Endothelial cell of umbilical vein (primary cell): ENCODE data around the gene SHISA6. TPM values are rescaled to one million over a fixed set of nuclear protein-coding genes. Genes with fewer than 3 reads are reported as not detected.

Experiments used
- BruUV-seq: library from RNA; stranded (reverse); fragments of 400-500 nt; replicated peaks from 2 replicates; lab custom pipeline; 2021; lab: Mats Ljungman, UMichigan
- CTCF ChIA-PET: fragments of 300-600, 350-600 bp; sonication (Branson Sonifier 250); formaldehyde crosslinking; loops from one replicate; lab custom pipeline; 2021; ENCODE audit warnings: antibody characterized with exemption, inconsistent platforms; lab: Charles Lee
- POLR2A ChIA-PET: fragments of 300-600, 350-600 bp; sonication (Branson Sonifier 250); formaldehyde crosslinking; loops from one replicate; lab custom pipeline; 2021; ENCODE audit warnings: antibody characterized with exemption, inconsistent platforms; lab: Charles Lee
- DNase-seq: peaks from one replicate; pipeline ENCODE4 v3.0.0-alpha.2; 2011; ENCODE audit warnings: low read depth, low spot score
- FAIRE-seq: peaks from 2 replicates; lab custom pipeline; 2011; peaks lifted over from hg19 to GRCh38; lab: Jason Lieb, UNC
- H2AFZ ChIP-seq: 2 replicates; pipeline ENCODE4 v1.6.0; 2012; ENCODE audit warnings: low read depth, low read length, control low read depth, inconsistent platforms
- H3K27ac ChIP-seq: 2 replicates; pipeline ENCODE4 v1.5.1; 2011; ENCODE audit warnings: low read depth, mild to moderate bottlenecking, control low read depth, low read length, moderate library complexity; ENCODE audit not compliant: insufficient read depth
- H3K27me3 ChIP-seq, 2 experiments: 2 replicates each; pipeline versions ENCODE4 v1.6.0 to v1.6.1; 2011; ENCODE audit warnings: low read length in 2 of 2, mixed read lengths in 1 of 2; ENCODE audit not compliant: control insufficient read depth in 2 of 2, insufficient read depth in 2 of 2
- H3K36me3 ChIP-seq, 2 experiments: 2 replicates in 1 of 2; 3 replicates in 1 of 2; pipeline ENCODE4 v1.5.1; 2011; ENCODE audit warnings: low read length in 2 of 2, mild to moderate bottlenecking in 1 of 2, moderate library complexity in 1 of 2; ENCODE audit not compliant: control insufficient read depth in 2 of 2, insufficient read depth in 2 of 2; ENCODE audit errors: extremely low read depth in 1 of 2
- H3K4me1 ChIP-seq: 3 replicates; pipeline ENCODE4 v1.5.1; 2011; ENCODE audit warnings: mild to moderate bottlenecking, low read length; ENCODE audit not compliant: control insufficient read depth, insufficient read depth; ENCODE audit errors: extremely low read depth
- H3K4me2 ChIP-seq: 2 replicates; pipeline ENCODE4 v1.6.1; 2011; ENCODE audit warnings: low read length, control low read depth, mixed read lengths; ENCODE audit not compliant: insufficient read depth
- H3K4me3 ChIP-seq, 3 experiments: fragments of 200-600 bp in 1 of 3; sonication (generic), shearing (Covaris generic) in 1 of 3; replicated peaks in 1 of 3; 2 replicates each; pipeline ENCODE4 v1.5.1; 2011 to 2016; ENCODE audit warnings: control low read depth in 3 of 3, low read length in 3 of 3, mild to moderate bottlenecking in 2 of 3, inconsistent platforms in 1 of 3, low read depth in 1 of 3, moderate library complexity in 1 of 3; ENCODE audit not compliant: insufficient read depth in 1 of 3
- H3K79me2 ChIP-seq: 2 replicates; pipeline ENCODE4 v1.6.0; 2012; ENCODE audit warnings: low read length, inconsistent platforms; ENCODE audit not compliant: control insufficient read depth, insufficient read depth
- H3K9ac ChIP-seq: replicated peaks from 2 replicates; pipeline ENCODE3; 2011; ENCODE audit warnings: low read length, control low read depth; ENCODE audit not compliant: insufficient read depth; ENCODE audit errors: extremely low read depth
- H3K9me1 ChIP-seq: replicated peaks from 3 replicates; pipeline ENCODE4 v1.6.0; 2011; ENCODE audit warnings: mild to moderate bottlenecking, low read length; ENCODE audit not compliant: control insufficient read depth, insufficient read depth; ENCODE audit errors: extremely low read depth
- H3K9me3 ChIP-seq: replicated peaks from 2 replicates; pipeline ENCODE4 v1.5.1; 2012; ENCODE audit warnings: low read length, inconsistent platforms; ENCODE audit not compliant: control insufficient read depth, insufficient read depth
- H4K20me1 ChIP-seq: replicated peaks from 2 replicates; pipeline ENCODE3; 2011; ENCODE audit warnings: mild to moderate bottlenecking, low read length; ENCODE audit not compliant: control insufficient read depth, insufficient read depth; ENCODE audit errors: extremely low read depth
- CTCF ChIP-seq, 2 donors: IDR thresholded peaks; 1 replicate in 1 of 2; 2 replicates in 1 of 2; pipeline ENCODE4 v1.5.1; 2011; ENCODE audit warnings: low read length in 2 of 2, mild to moderate bottlenecking in 2 of 2, moderate library complexity in 2 of 2, control low read depth in 1 of 2, inconsistent platforms in 1 of 2, low read depth in 1 of 2; ENCODE audit not compliant: insufficient read depth in 1 of 2; ENCODE audit errors: extremely low read depth in 1 of 2
- EZH2 ChIP-seq: IDR thresholded peaks from 2 replicates; pipeline ENCODE4 v1.6.1; 2012; ENCODE audit warnings: borderline replicate concordance, low read depth, mild to moderate bottlenecking, moderate library complexity, low read length, inconsistent platforms; ENCODE audit not compliant: severe bottlenecking
- FOS ChIP-seq: IDR thresholded peaks from 2 replicates; pipeline ENCODE4 v1.6.1; 2011; ENCODE audit warnings: mild to moderate bottlenecking, low read length, moderate library complexity, borderline replicate concordance; ENCODE audit not compliant: insufficient read depth
- GATA2 ChIP-seq: IDR thresholded peaks from 2 replicates; pipeline ENCODE4 v1.7.0; 2011; ENCODE audit warnings: low read depth, mild to moderate bottlenecking, moderate library complexity, mixed read lengths, low read length; ENCODE audit not compliant: insufficient read length, insufficient read depth
- JUN ChIP-seq: IDR thresholded peaks from 2 replicates; pipeline ENCODE4 v1.6.1; 2011; ENCODE audit warnings: borderline replicate concordance, low read depth; ENCODE audit not compliant: insufficient read length, insufficient read depth
- MYC ChIP-seq: IDR thresholded peaks from one replicate; pipeline ENCODE4 v1.6.1; 2011; ENCODE audit warnings: mild to moderate bottlenecking, low read depth, low read length
- POLR2A ChIP-seq: IDR thresholded peaks from 2 replicates; pipeline ENCODE4 v1.6.1; 2012; ENCODE audit warnings: low read depth, mild to moderate bottlenecking, control low read depth, low read length
- POLR2AphosphoS5 ChIP-seq: IDR thresholded peaks from 2 replicates; pipeline ENCODE4 v1.6.1; 2012; ENCODE audit warnings: low read depth, mild to moderate bottlenecking, control low read depth, low read length, moderate library complexity; ENCODE audit not compliant: insufficient read depth
- dilution Hi-C: fragments of 300-500 bp; cut with MboI; formaldehyde crosslinking; loops from one replicate; pipeline ENCODE4 v1.15.0; 2019; ENCODE audit warnings: low sequenced_read_pairs; ENCODE audit not compliant: extremely low pct_ligation_motif_present
- intact Hi-C: fragments of 100-400 bp; cut with micrococcal nuclease; formaldehyde crosslinking; loops from one replicate; pipeline ENCODE4 v1.10.0; 2022
- polyA plus RNA-seq, 4 experiments: library from polyadenylated mRNA; depleted of rRNA in 3 of 4; stranded (reverse) in 3 of 4; unstranded in 1 of 4; fragments of >200 nt; gene quantifications; 2 replicates each; pipeline versions ENCODE4 v1.2.1 to v1.2.3, GENCODE V29; 2011 to 2012; ENCODE audit warnings: missing spikeins in 1 of 4
- total RNA-seq: library from RNA; stranded (reverse); gene quantifications from 2 replicates; pipeline ENCODE4 v1.2.3, GENCODE V29; 2021
- TF ChIP-seq, protein P1 (sequence below): IDR thresholded peaks from 2 replicates; pipeline ENCODE4 v1.6.1; 2011; ENCODE audit not compliant: insufficient read depth, insufficient read length

Gene SHISA6
- total and polyA plus RNA-seq, 2 donors (not counting 3 experiments of a cell fraction or from before 2014, with no cell fraction given), result not detected

GRCh38 chr17:11279776-11280344, 38.8 kb downstream of the SHISA6 start:
- dilution Hi-C loops (no loop called here), intact Hi-C loops (no loop called here)
- no peak overlapping the region for H2AFZ ChIP-seq
- no TSS peak for BruUV-seq
- H3K4me3 ChIP-seq, result no peak overlapping the region
- ChIA-PET POLR2A (no interaction called here), CTCF (no interaction called here)
- H3K79me2 ChIP-seq, result no peaks in the 10 kb centered on the region
- no peak overlapping the region for H3K27ac ChIP-seq
- no peak overlapping the region for H3K9ac ChIP-seq
- no peaks in the 10 kb centered on the region for H3K4me1 ChIP-seq
- no peak for FAIRE-seq
- H4K20me1 ChIP-seq, result no peaks in the 10 kb centered on the region
- no peaks in the 10 kb centered on the region for H3K27me3 ChIP-seq
- no peak for DNase-seq
- H3K36me3 ChIP-seq, result no peaks in the 10 kb centered on the region
- no peaks in the 10 kb centered on the region for H3K9me3 ChIP-seq
- H3K4me2 ChIP-seq, result no peak overlapping the region
- H3K9me1 ChIP-seq, result no peaks in the 10 kb centered on the region
- no peak for TF ChIP-seq GATA2
- TF ChIP-seq JUN, result no peak
- TF ChIP-seq CTCF (IDR thresholded peaks at IDR 0.05; ENCODE audit: extremely low read depth in 1 of 2, insufficient read depth in 1 of 2, low read depth in 1 of 2, low read length in 2 of 2), result no peak
- TF ChIP-seq POLR2AphosphoS5, result no peak
- TF ChIP-seq, protein P1, sequence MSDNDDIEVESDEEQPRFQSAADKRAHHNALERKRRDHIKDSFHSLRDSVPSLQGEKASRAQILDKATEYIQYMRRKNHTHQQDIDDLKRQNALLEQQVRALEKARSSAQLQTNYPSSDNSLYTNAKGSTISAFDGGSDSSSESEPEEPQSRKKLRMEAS, result no peak
- TF ChIP-seq EZH2, result no peak
- TF ChIP-seq FOS, result no peak
- TF ChIP-seq POLR2A, result no peak
- TF ChIP-seq MYC, result no peak
